Panc1 (cell line): Measurements from ENCODE around the gene PBX1.

Source experiments
- CTCF ChIP-seq: fragments of 450-650 bp; IDR thresholded peaks from 2 replicates; pipeline ENCODE4 v1.5.1; 2017; ENCODE audit warnings: mild to moderate bottlenecking
- POLR2AphosphoS5 ChIP-seq: IDR thresholded peaks from 2 replicates; pipeline ENCODE4 v1.6.1; 2012; ENCODE audit warnings: mild to moderate bottlenecking, low read depth, low read length, moderate library complexity
- REST ChIP-seq, 2 experiments: IDR thresholded peaks; 2 replicates each; pipeline ENCODE4 v1.6.1; 2011 to 2012; ENCODE audit warnings: low read depth in 2 of 2, control low read depth in 1 of 2, low read length in 1 of 2, mild to moderate bottlenecking in 1 of 2, moderate library complexity in 1 of 2; ENCODE audit not compliant: insufficient read depth in 1 of 2
- SIN3A ChIP-seq: IDR thresholded peaks from 2 replicates; pipeline ENCODE4 v1.6.1; 2012; ENCODE audit warnings: low read depth, mild to moderate bottlenecking, low read length, moderate library complexity, borderline replicate concordance; ENCODE audit not compliant: insufficient read depth

GRCh38 chr1:164664127-164664526 lies 105.1 kb downstream of the PBX1 start:
- no peak for TF ChIP-seq SIN3A
- TF ChIP-seq CTCF: no peak
- TF ChIP-seq POLR2AphosphoS5: no peak
- no peak for TF ChIP-seq REST (IDR thresholded peaks at IDR 0.05; ENCODE audit: insufficient read depth in 1 of 2, low read depth in 2 of 2, low read length in 1 of 2)
